Measurements from ENCODE around the gene SUFU.

Gene SUFU

DNA sequence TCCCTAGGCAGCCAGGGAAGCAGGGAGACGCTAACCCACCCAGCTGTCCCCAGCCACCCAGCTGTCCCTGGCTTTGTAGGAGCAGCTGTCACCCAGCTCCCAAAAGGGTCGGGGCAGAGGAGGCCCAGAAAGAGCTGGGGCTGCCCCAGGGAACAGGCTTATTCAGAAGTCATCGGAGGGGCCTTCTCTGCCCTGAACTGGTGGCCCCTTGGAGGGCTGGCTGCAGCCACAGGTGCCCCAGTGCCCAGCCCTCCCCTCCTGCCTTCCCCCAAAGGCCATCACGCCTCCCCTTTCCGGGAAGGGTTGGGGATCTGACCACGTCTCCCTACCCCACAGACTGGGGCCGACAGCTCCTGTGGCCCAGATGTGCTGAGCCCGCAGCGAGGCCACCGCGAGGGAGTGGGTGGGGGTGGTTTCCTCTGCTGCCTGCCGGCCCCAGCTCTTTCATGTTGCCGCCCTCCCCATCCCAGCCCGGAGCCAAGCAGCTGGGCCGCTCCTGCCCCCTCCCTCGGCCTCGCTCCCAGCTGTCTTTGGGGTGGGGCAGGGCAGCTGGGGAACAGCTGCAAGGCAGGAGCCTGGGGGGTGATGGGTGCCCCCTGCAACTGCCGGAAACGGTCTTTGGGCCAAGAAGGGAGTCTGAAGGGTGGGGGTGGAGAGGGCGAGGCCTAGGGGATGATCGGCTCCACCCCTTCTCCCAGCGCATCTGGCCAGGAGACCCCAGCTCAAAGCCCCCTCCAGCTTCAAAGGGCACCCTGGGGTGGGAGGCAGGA is 157.3 kb downstream of the SUFU start:
- in situ Hi-C loops (cut with HindIII; ENCODE audit: low sequenced_read_pairs), result no loop called here

DNA sequence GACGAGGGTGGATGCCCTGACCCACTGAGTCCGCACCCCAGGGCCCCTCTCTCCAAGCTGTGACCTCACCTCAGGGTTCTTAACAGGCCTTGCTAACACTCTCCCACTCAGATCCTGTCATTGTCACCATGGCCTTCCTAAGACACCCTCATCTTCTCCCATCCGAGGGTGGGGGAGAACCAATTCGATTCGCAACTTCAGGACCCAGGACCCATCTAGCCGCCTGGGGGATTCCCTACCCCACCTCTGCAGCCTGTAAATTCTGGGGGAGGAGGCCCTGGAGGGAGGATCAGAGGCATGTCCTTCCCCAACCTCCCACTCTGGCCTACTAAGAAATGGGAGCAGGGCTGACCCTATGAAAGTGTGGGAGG is 157.9 kb downstream of the SUFU start:
- in situ Hi-C loops (cut with HindIII; ENCODE audit: low sequenced_read_pairs), result no loop called here

DNA sequence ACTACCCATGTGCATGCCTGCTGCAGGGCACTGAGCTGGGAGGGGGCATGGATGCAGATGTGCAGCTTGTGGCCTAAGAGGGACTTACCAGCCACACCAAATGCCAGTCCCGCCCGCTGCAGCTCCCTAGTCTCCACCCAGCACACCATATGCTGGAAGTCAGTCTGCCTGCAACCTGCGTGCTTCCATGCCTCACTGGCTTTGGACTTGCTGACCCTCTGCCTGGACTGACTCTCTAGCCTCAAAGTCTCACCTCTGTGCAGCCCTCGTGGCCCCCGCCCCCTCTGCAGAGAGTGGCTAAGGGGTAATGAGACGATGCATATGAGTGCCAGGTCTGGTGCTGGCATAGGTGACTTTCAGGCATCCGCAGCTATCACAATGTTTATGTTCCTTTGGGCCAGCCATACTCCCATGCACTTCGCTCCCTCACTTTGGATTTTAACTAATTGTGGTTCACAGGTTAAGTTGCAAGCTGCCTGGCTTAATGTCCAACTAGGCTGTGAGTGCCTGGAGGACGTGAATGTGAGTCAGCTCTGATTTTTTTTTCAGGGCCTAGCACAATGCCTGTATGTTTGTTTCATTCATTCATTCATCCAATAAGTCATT is 162.2 kb downstream of the SUFU start:
- in situ Hi-C loops (cut with HindIII; ENCODE audit: low sequenced_read_pairs), result loop anchor here (5.0 kb wide), 4 partner anchors 44 to 164 kb away; partner anchors contain the start of genes ACTR1A, SUFU and WBP1L

DNA sequence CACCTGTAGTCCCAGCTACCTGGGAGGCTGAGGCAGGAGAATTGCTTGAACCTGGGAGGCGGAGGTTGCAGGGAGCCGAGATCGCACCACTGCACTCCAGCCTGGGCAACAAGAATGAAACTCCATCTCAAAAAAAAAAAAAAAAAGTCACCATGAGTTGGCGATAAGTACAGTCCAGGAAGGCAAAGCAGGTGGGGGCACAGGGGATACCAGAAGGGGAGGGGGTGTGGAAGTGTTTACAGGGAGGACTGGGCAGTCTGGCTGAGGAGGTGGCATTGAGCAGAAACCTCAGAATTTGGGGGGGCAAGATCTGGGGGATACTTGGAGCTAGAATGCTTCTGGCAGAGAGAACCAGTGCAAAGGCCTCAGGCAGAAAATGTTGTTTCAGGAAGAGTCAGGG is 163.6 kb downstream of the SUFU start:
- in situ Hi-C loops (cut with HindIII; ENCODE audit: low sequenced_read_pairs), result loop anchor here (5.0 kb wide), 4 partner anchors 45 to 165 kb away; partner anchors contain the start of genes ACTR1A, SUFU and WBP1L

DNA sequence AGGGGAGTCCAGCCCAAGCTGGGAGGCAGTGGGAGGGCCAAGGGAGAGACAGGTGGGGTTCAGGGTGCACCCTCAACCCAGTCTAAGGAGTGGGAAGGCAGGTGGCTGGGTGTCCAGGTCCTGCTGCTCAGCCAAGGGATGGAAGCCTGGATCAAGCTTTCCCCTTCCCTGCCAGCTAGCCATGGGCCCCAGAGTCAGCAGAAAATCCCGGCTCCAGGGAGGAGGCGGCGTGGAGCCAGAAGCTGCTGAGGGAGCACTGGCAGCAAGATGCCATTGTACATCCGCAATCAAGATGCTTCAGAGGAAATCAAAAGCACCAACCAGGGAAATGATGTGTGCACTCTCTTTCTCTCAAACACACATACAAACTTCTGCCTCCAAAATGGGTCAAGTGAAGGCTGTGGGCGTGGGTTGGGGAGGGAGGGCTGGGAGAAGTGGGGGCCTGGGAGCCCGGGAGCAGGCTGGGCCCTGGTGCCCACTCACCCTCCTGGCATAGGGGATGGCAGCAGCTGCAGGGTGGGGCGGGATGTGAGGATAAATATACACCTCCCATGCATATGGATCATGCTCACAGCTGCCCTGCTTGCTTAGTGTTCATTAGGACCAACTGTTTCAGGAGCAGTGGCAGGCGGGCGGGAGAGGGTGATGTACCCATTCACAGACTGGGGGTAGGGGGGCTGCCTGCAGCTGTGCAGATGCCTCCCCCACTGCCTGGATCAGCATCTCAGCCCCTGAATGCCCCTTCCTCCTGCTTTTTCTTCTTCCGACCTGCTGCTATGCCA is 164.7 kb downstream of the SUFU start:
- in situ Hi-C loops (cut with HindIII; ENCODE audit: low sequenced_read_pairs), result loop anchor here (5.0 kb wide), 4 partner anchors 46 to 166 kb away; partner anchors contain the start of genes ACTR1A, SUFU and WBP1L

DNA sequence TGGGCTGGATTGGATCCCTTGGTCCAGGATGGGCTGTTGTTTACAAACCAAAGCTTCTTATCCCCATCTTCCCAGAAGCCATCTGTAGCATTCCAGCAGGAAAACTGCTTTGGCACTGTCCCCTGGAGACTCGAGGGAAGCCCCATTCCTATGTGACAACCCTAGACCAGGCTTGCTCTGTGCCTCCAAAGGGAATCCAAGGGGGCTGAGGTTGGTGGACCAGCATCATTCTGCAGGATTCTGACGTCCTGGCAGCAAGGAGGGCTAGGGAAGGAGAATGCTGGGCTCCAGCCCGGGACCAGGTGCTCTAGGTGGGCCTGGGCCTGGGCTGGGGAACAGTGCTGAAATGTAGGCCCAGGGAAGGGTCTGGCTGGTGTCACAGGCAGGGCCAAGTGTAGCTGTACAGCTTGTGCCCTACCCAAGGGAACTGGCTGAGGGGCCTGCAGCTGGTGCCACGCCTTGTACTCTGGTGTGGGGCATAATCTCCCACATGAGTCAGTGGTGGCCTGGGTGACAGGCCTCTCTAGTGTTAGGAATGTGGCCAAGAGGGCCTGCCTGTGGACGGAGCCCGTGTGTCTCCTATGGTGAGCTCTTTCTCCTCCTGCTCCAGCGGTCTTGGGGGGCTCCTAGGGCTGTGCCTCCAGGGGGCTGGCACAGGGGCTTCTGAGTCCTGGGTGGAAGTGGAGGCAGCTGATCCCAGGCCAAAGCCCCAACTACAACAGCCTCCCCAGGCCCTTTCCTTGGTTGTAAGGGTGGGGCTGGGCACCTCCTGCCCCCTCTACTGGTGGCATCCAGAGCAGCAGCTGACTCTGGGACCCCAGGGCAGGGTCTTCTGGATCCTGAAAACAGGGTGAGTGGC is 165.7 kb downstream of the SUFU start:
- in situ Hi-C loops (cut with HindIII; ENCODE audit: low sequenced_read_pairs), result loop anchor here (5.0 kb wide), 4 partner anchors 47 to 167 kb away; partner anchors contain the start of genes ACTR1A, SUFU and WBP1L

GRCh38 chr10:102670065-102670670 is 166.4 kb downstream of the SUFU start:
- in situ Hi-C loops (cut with HindIII; ENCODE audit: low sequenced_read_pairs), result no loop called here

DNA sequence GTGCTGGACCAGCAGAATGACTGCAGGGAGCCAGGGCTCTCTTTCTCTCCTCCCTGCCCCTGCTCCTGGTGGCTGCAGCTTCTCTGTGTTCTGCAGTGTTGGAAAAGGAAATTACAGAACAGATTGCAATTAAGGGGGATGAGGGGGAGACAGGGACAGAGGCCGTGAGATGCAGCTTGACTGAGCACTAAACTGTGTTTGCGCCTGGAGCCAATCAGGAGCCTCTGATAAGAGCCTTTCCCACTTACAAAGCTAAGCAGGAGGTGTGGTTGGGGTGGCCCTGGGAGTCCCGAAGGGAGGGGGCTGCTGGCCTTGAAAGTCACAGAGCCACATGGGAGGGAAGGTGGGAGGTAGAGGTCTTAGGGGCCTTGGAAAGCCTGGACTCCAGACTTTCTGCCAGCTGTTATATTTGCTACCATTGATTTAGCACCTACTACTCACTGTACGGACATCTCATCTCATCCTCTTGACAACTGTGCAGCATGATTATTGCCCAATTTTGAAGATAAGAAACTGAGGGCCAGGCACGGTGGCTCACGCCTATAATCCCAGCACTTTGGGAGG is 167.2 kb downstream of the SUFU start:
- in situ Hi-C loops (cut with HindIII; ENCODE audit: low sequenced_read_pairs), result no loop called here

DNA sequence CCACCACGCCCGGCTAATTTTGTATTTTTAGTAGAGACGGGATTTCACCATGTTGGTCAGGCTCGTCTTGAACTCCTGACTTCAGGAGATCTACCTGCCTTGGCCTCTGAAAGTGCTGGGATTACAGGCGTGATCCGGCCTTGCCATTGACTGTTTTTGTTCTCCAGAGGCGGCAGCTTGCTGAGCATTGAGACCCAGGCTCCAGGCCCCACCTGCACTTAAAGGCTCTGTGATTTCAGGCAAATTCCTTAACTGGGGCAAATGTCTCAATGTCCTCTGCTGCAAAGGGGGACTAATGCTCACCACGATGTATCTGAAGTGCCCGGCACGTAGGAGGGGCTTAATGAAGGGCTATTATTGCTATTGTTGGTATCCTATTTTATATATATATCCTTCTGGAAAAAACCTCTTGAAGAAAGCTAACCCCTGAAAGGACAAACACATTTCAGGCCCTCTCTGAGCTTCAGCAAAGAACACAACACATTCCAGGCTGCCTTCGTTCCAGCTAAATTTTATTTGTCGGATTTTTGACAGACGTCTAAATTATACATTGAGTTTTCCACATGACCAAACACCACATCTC is 169.6 kb downstream of the SUFU start:
- in situ Hi-C loops (cut with HindIII; ENCODE audit: low sequenced_read_pairs), result no loop called here

DNA sequence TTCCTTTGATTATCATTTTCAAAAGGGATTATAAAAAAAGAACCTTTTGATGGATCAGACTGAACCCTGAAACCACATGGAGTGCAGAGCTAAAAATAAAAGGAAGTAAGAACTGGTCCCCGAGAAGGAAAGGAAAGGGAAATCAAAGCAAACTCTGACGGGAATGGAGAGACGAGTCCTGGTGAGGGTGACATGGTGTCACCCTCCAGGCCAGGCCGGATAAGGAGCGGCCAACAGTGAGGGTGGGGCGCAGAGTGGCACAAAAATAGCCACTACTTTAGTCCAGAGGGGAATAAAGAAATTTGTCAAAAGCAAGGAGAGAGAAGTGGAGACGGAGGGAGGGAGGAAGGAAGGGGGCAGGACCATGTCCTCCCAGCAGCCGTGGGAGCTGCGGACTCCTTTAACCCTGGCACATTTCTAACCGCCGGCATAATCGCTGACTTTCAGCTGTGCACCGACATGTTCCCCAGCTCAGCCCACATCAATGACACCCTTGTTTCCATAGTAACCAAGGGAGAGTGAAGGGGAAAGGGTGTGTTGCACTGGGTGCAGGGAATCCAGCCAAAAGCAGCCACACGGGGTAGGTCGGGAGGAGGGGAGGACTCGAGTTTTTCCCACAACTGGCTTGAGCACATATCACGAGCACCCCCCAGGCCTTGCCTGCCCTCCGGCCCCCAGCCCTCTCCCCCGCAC is 170.2 kb downstream of the SUFU start:
- in situ Hi-C loops (cut with HindIII; ENCODE audit: low sequenced_read_pairs), result no loop called here

DNA sequence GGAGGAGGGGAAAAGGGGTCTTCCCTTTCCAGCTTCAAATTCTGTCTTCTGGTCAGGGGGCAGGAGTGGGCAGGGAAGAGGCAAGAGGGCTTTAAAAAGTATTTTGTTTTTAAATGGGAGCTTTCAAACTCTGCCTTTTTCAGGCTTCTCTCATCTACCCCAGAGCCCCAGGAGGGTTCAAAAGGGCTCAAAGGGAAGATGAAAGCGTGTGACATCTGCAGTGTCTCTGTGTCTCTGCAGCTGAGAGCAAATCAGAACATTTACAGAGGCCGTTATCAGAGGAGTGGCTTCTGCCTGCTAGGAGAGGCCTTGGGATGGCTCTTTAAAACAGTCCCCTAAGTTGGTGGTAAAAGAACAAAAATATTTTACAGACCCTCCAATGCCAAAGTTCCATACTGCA is 170.8 kb downstream of the SUFU start:
- in situ Hi-C loops (cut with HindIII; ENCODE audit: low sequenced_read_pairs), result no loop called here

DNA sequence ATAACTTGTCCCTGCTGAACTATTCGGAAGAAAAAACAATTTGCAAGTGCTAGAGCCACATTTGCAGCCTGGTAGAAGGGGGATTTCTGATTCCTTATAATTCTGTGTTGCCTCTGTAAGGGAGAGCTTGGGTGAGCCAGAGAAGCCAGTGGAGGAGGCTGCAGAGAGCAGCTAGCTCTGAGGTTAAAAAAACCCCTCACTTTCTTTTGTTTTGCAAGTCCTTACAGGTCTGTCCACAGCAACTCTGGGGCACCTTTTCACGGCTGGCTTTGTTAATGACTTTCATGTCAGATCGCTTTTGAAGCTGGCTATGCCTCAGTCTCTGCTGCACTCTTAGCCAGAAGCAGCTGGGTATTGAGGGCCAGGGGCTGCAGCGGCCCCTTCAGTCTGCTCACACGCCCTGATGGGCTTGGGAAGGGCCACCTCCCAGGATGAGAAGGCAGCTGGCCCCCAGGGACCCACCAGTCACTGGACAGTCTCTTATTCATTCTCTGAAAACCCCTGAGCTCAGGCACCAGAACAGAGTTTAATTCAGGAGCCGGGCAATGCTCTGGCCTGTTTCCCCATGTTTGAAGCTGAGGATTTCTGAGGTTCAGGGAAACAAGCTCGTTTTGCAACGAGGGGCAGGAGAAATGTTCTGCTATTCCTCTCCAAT is 171.4 kb downstream of the SUFU start:
- in situ Hi-C loops (cut with HindIII; ENCODE audit: low sequenced_read_pairs), result loop anchor here (5.0 kb wide), 1 partner anchor 37 kb away; the partner anchor contains the start of genes ARL3 and SFXN2

DNA sequence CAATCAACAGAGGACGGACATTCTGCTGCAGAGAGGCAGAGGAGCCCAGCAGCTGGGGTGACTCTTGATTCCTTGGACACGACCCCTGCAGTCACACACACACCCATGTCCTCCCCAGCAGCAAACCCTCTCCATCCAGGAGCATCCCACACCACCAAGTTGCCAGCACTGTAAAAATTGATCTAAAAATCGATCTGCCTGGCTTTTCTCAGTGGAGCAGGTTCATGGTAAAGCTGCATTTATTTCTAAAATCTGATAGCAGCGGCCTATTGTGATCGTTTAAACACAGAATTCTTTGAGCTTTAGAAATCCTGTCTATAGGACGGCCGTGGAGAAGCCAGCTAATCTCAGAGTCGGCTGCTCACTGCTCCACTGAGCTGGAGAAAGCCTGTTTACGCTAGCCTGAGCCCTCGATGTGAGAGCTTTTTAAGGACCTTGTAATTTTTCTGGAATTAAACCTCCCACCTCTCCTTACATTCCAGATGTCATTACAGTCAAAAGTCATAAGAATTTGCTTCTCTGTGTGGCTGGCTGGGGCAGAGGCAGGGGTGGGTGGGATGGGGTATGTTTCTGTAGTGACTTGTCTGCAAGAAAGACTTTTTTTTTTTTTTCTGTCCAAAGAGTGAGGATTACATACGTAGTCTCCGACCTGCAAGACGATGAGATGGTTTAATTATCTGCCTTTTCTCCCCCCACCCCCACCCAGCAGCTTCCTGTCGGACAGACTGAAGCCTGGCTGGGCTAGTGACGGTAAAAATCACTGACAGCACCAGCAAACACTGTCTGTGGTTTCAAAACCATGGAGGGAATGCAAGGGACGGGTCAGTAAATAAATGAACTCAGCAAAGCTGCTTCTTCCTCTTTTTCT is 172.1 kb downstream of the SUFU start:
- in situ Hi-C loops (cut with HindIII; ENCODE audit: low sequenced_read_pairs), result loop anchor here (5.0 kb wide), 1 partner anchor 36 kb away; the partner anchor contains the start of genes ARL3 and SFXN2

GRCh38 chr10:102676534-102677315 is 173.0 kb downstream of the SUFU start:
- in situ Hi-C loops (cut with HindIII; ENCODE audit: low sequenced_read_pairs), result loop anchor here (5.0 kb wide), 1 partner anchor 36 kb away; the partner anchor contains the start of genes ARL3 and SFXN2

DNA sequence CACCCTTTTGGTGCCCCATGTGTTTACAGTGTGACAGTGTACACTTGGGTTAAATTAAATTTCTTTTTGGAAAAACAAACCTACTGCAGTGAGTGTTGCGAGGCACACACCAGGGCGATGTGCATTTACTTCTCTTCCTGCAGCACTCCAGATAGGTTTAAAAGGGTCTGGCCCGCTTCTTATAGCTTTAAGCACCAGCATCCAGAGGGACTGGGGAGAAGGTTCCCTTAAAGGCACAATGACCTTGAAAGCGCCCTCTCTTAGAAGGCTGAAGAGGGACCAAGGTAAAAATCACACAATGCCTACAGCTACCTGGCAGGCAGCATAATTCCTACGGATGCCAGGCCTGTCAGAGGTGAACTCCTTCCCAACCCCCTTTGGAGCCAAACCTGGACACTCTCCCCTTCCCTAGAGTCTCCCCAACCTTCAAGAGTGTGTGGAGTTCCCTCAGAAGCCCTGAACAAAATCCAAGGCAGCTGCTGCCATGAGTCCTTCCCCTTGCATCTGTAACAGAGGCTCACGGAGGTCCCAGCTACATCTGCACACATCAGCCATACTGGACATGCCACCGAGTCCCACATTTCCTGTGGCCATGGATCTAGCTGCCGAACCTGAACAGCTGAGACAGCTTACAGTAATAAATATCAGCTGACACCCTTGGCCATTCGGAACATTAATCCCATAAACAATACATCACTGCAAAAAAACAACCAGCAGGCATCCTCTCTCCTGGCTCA is 173.7 kb downstream of the SUFU start:
- in situ Hi-C loops (cut with HindIII; ENCODE audit: low sequenced_read_pairs), result loop anchor here (5.0 kb wide), 1 partner anchor 35 kb away; the partner anchor contains the start of genes ARL3 and SFXN2

DNA sequence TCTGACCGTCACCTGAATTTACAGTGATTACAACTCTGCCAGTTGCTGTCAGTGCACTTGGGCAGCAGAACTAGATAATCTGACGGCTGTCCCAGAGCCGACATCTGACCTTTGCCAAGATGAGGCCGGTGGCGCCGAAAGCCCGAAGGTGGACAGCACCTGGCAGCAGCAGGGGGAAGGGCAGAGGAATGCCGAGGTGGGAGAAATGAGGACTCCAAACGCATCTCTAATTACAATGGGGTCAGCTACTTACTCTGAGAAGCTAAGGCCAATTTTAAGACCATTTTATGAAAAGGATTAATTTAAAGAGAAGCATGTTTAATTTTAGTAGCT is 174.3 kb downstream of the SUFU start:
- in situ Hi-C loops (cut with HindIII; ENCODE audit: low sequenced_read_pairs), result loop anchor here (5.0 kb wide), 1 partner anchor 34 kb away; the partner anchor contains the start of genes ARL3 and SFXN2
